HEK293 (cell line): ENCODE data around the gene DNMBP.

ENCODE experiments used
- CTCF ChIA-PET: fragments of 350-600 bp; formaldehyde crosslinking; extraction: SDS; loops from one replicate; lab custom pipeline; 2021; ENCODE audit warnings: antibody characterized with exemption; lab: Yijun Ruan, JAX
- POLR2A ChIA-PET: fragments of 300-600 bp; formaldehyde crosslinking; extraction: SDS; loops from one replicate; lab custom pipeline; 2020; ENCODE audit warnings: antibody characterized with exemption, inconsistent platforms; lab: Yijun Ruan, JAX
- H3K27ac ChIP-seq: fragments of 200-500 bp; sonication (Bioruptor generic); 2 replicates; pipeline ENCODE4 v1.5.1; 2014; ENCODE audit warnings: low read depth, low read length, control low read depth, inconsistent platforms; ENCODE audit errors: extremely low read depth
- H3K36me3 ChIP-seq, 2 experiments: fragments of 200-500 bp in 1 of 2; sonication (Bioruptor generic) in 1 of 2; 1 replicate in 1 of 2; 2 replicates in 1 of 2; pipeline ENCODE4 v1.5.1; 2014 to 2017; ENCODE audit warnings: inconsistent platforms in 2 of 2, low read length in 2 of 2; ENCODE audit not compliant: control insufficient read depth in 2 of 2, insufficient read depth in 1 of 2
- H3K4me1 ChIP-seq: fragments of 200-500 bp; sonication (Bioruptor generic); 2 replicates; pipeline ENCODE4 v1.5.1; 2014; ENCODE audit warnings: mild to moderate bottlenecking, low read length, inconsistent platforms; ENCODE audit not compliant: control insufficient read depth, insufficient read depth
- H3K4me3 ChIP-seq: 2 replicates; pipeline ENCODE4 v1.5.1; 2011; ENCODE audit warnings: low read depth, mild to moderate bottlenecking, control low read depth, low read length, moderate library complexity
- H3K9me3 ChIP-seq: fragments of 200-500 bp; sonication (Bioruptor generic); 2 replicates; pipeline ENCODE4 v1.5.1; 2014; ENCODE audit warnings: low read depth, low read length, inconsistent platforms; ENCODE audit not compliant: control insufficient read depth, insufficient read depth
- AEBP2 ChIP-seq: fragments of 450-650 bp; formaldehyde crosslinking; IDR thresholded peaks from 2 replicates; pipeline ENCODE4 v1.5.1; 2016; ENCODE audit warnings: missing biosample characterization, missing genetic modification characterization, borderline replicate concordance
- GFI1B ChIP-seq: fragments of 450-650 bp; formaldehyde crosslinking; IDR thresholded peaks from 2 replicates; pipeline ENCODE4 v1.5.1; 2016; ENCODE audit warnings: missing biosample characterization, missing genetic modification characterization
- HIC1 ChIP-seq: fragments of 450-650 bp; formaldehyde crosslinking; IDR thresholded peaks from 2 replicates; pipeline ENCODE4 v1.5.1; 2016; ENCODE audit warnings: missing biosample characterization, missing genetic modification characterization
- HOXD13 ChIP-seq: sonication (generic); formaldehyde crosslinking; IDR thresholded peaks from 2 replicates; pipeline ENCODE4 v1.8.0; 2022; ENCODE audit warnings: missing genetic modification reagents, borderline replicate concordance
- KLF7 ChIP-seq: fragments of 450-650 bp; formaldehyde crosslinking; IDR thresholded peaks from 2 replicates; pipeline ENCODE4 v1.5.1; 2016; ENCODE audit warnings: missing biosample characterization, missing genetic modification characterization, borderline replicate concordance
- MEIS1 ChIP-seq: sonication (generic); formaldehyde crosslinking; IDR thresholded peaks from 2 replicates; pipeline ENCODE4 v1.8.1; 2022; ENCODE audit warnings: missing genetic modification reagents, mild to moderate bottlenecking, borderline replicate concordance
- PBX3 ChIP-seq: sonication (generic); formaldehyde crosslinking; IDR thresholded peaks from 2 replicates; pipeline ENCODE4 v1.8.1; 2022; ENCODE audit warnings: mild to moderate bottlenecking, moderate library complexity, missing genetic modification reagents
- PRDM6 ChIP-seq: fragments of 450-650 bp; formaldehyde crosslinking; IDR thresholded peaks from 2 replicates; pipeline ENCODE4 v1.5.1; 2017; ENCODE audit warnings: missing biosample characterization, missing genetic modification characterization
- ZNF302 ChIP-seq: fragments of 450-650 bp; formaldehyde crosslinking; IDR thresholded peaks from 2 replicates; pipeline ENCODE4 v1.5.1; 2016; ENCODE audit warnings: missing biosample characterization, missing genetic modification characterization, low read depth
- ZNF350 ChIP-seq: fragments of 450-650 bp; formaldehyde crosslinking; IDR thresholded peaks from 2 replicates; pipeline ENCODE4 v1.5.0; 2017; ENCODE audit warnings: missing biosample characterization, mild to moderate bottlenecking, missing genetic modification characterization
- ZNF560 ChIP-seq: fragments of 450-650 bp; formaldehyde crosslinking; IDR thresholded peaks from 2 replicates; pipeline ENCODE4 v1.5.1; 2017; ENCODE audit warnings: missing biosample characterization, missing genetic modification characterization, borderline replicate concordance
- ZNF580 ChIP-seq: fragments of 450-650 bp; formaldehyde crosslinking; IDR thresholded peaks from 2 replicates; pipeline ENCODE4 v1.5.1; 2016; ENCODE audit warnings: missing biosample characterization, missing genetic modification characterization
- ZNF623 ChIP-seq: fragments of 450-650 bp; formaldehyde crosslinking; IDR thresholded peaks from 2 replicates; pipeline ENCODE4 v1.5.1; 2016; ENCODE audit warnings: missing biosample characterization, missing genetic modification characterization
- ZSCAN4 ChIP-seq: fragments of 450-650 bp; formaldehyde crosslinking; IDR thresholded peaks from 2 replicates; pipeline ENCODE4 v1.5.1; 2017; ENCODE audit warnings: missing biosample characterization, missing genetic modification characterization

DNMBP gene

GRCh38 chr10:99850021-99850766 is 159.6 kb downstream of the DNMBP start (continued):
- TF ChIP-seq HIC1 (no peak), PBX3 (CRISPR knock-in tag) (no peak), GFI1B (tag by site-specific recombination) (no peak), ZNF302 (tag by site-specific recombination) (no peak), PRDM6 (no peak), ZNF560 (tag by site-specific recombination) (no peak), MEIS1 (no peak), HOXD13 (CRISPR knock-in tag) (no peak), ZNF580 (tag by site-specific recombination) (no peak), ZSCAN4 (tag by site-specific recombination) (no peak), AEBP2 (no peak)

GRCh38 chr10:99849536-99849935 is 160.2 kb downstream of the DNMBP start:
- ChIA-PET POLR2A (no interaction called here), CTCF (interaction anchor here (0.6 to 17.6 kb wide), 5 partner anchors 10 to 318 kb away, joined by 3 to 264 read pairs (median 4); no protein-coding TSS in a partner anchor)
- H3K9me3 ChIP-seq, result no peaks in the 10 kb centered on the region
- H3K36me3 ChIP-seq, result no peaks in the 10 kb centered on the region
- H3K27ac ChIP-seq, result no peak overlapping the region
- H3K4me1 ChIP-seq, result no peaks in the 10 kb centered on the region
- no peak overlapping the region for H3K4me3 ChIP-seq
- no peak for TF ChIP-seq ZNF350
- no peak for TF ChIP-seq KLF7
- no peak for TF ChIP-seq ZNF623
- no peak for TF ChIP-seq AEBP2
- TF ChIP-seq, all 188 proteins: peak for 0
